Measurements from ENCODE around the gene GINS2. TPM values are rescaled to one million over a fixed set of nuclear protein-coding genes. Genes with fewer than 3 reads are reported as not detected.

Gene GINS2
- total and polyA plus RNA-seq, 2 donors (not counting 3 experiments of a cell fraction or from before 2014, with no cell fraction given), result 10.4 to 24.1 TPM

DNA sequence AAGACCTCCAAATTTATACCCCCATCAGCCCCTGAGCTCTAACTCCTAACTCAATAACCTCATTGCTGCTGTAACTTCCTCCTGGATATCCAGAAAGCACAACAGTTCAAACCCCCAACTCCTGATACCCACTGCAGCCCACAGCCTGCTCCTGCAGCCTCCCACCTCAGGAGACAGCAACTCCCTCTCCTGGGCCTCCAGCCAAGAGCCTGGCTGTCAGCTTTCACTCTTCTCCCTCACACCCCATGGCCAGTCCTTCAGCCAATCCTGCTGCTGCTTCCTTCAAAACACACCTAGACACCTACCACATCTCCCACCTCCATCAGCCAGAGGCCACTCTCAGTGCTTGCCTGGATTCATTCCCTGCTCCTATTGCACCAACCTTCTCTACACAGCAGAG is 5.4 kb downstream of the GINS2 start:
- FAIRE-seq, result no peak
- Histone ChIP-seq H2AFZ (ENCODE audit: low read depth, low read length) (no peak overlapping the region), H3K27me3 (ENCODE audit: control insufficient read depth in 2 of 2, insufficient read depth in 2 of 2, low read length in 2 of 2) (no peaks in the 10 kb centered on the region), H3K9me3 (replicated peaks; ENCODE audit: control insufficient read depth, insufficient read depth, low read length) (no peaks in the 10 kb centered on the region), H3K4me3 (replicated peaks in 1 of 3; ENCODE audit: insufficient read depth in 1 of 3, low read depth in 1 of 3, low read length in 3 of 3) (no peak overlapping the region), H3K4me2 (ENCODE audit: insufficient read depth, low read length) (no peak overlapping the region), H3K9ac (replicated peaks; ENCODE audit: extremely low read depth, insufficient read depth, low read length) (no peak overlapping the region), H3K36me3 (ENCODE audit: control insufficient read depth in 2 of 2, extremely low read depth in 1 of 2, insufficient read depth in 2 of 2, low read length in 2 of 2) (peaks cover 0 to 3% of the 10 kb centered on the region in 2 experiments), H3K79me2 (ENCODE audit: control insufficient read depth, insufficient read depth, low read length) (peaks cover 1% of the 10 kb centered on the region), H3K27ac (ENCODE audit: insufficient read depth, low read depth, low read length) (no peak overlapping the region), H3K9me1 (replicated peaks; ENCODE audit: control insufficient read depth, extremely low read depth, insufficient read depth, low read length) (no peaks in the 10 kb centered on the region), H4K20me1 (replicated peaks; ENCODE audit: control insufficient read depth, extremely low read depth, insufficient read depth, low read length) (no peaks in the 10 kb centered on the region), H3K4me1 (ENCODE audit: control insufficient read depth, extremely low read depth, insufficient read depth, low read length) (no peaks in the 10 kb centered on the region)
- BruUV-seq (replicated peaks), result no TSS peak
- intact Hi-C loops (cut with micrococcal nuclease) (no loop called here), dilution Hi-C loops (cut with MboI; ENCODE audit: extremely low pct_ligation_motif_present, low sequenced_read_pairs) (no loop called here)
- TF ChIP-seq, protein P1, sequence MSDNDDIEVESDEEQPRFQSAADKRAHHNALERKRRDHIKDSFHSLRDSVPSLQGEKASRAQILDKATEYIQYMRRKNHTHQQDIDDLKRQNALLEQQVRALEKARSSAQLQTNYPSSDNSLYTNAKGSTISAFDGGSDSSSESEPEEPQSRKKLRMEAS (IDR thresholded peaks at IDR 0.05; ENCODE audit: insufficient read depth, insufficient read length), result no peak
- TF ChIP-seq GATA2 (IDR thresholded peaks at IDR 0.05; ENCODE audit: insufficient read depth, insufficient read length, low read depth, low read length), result no peak
- TF ChIP-seq POLR2A (IDR thresholded peaks at IDR 0.05; ENCODE audit: low read depth, low read length), result no peak
- TF ChIP-seq JUN (IDR thresholded peaks at IDR 0.05; ENCODE audit: borderline replicate concordance, insufficient read depth, insufficient read length, low read depth), result no peak
- TF ChIP-seq, protein P2, sequence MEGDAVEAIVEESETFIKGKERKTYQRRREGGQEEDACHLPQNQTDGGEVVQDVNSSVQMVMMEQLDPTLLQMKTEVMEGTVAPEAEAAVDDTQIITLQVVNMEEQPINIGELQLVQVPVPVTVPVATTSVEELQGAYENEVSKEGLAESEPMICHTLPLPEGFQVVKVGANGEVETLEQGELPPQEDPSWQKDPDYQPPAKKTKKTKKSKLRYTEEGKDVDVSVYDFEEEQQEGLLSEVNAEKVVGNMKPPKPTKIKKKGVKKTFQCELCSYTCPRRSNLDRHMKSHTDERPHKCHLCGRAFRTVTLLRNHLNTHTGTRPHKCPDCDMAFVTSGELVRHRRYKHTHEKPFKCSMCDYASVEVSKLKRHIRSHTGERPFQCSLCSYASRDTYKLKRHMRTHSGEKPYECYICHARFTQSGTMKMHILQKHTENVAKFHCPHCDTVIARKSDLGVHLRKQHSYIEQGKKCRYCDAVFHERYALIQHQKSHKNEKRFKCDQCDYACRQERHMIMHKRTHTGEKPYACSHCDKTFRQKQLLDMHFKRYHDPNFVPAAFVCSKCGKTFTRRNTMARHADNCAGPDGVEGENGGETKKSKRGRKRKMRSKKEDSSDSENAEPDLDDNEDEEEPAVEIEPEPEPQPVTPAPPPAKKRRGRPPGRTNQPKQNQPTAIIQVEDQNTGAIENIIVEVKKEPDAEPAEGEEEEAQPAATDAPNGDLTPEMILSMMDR (IDR thresholded peaks at IDR 0.05; ENCODE audit: extremely low read depth in 1 of 2, insufficient read depth in 1 of 2, low read depth in 1 of 2, low read length in 2 of 2), result no peak
- no peak for TF ChIP-seq FOS (IDR thresholded peaks at IDR 0.05; ENCODE audit: borderline replicate concordance, insufficient read depth, low read length)
- no peak for TF ChIP-seq EZH2 (IDR thresholded peaks at IDR 0.05; ENCODE audit: borderline replicate concordance, low read depth, low read length, severe bottlenecking)
- no peak for TF ChIP-seq MYC (IDR thresholded peaks at IDR 0.05; ENCODE audit: low read depth, low read length)
- no peak for TF ChIP-seq POLR2AphosphoS5 (IDR thresholded peaks at IDR 0.05; ENCODE audit: insufficient read depth, low read depth, low read length)
- DNase-seq (ENCODE audit: low read depth, low spot score), result no peak
- POLR2A ChIA-PET, result no interaction called here
- CTCF ChIA-PET, result interaction anchor here (0.8 to 2.0 kb wide), 6 partner anchors 9 to 34 kb away, joined by 3 to 6 read pairs (median 4); no protein-coding TSS in a partner anchor

Measured in endothelial cell of umbilical vein (primary cell).